GM03348 (cell line): ENCODE measurements around the gene POU2F1.
"Not testable (repeated sequence)": the region's sequence is repeated elsewhere in the genome, so short reads cannot be mapped to it uniquely, and the experiment has no call there.

ENCODE experiments used
- DNase-seq: peaks from one replicate; pipeline ENCODE4 v3.0.0; 2012; ENCODE audit warnings: low spot score

Gene POU2F1

DNA sequence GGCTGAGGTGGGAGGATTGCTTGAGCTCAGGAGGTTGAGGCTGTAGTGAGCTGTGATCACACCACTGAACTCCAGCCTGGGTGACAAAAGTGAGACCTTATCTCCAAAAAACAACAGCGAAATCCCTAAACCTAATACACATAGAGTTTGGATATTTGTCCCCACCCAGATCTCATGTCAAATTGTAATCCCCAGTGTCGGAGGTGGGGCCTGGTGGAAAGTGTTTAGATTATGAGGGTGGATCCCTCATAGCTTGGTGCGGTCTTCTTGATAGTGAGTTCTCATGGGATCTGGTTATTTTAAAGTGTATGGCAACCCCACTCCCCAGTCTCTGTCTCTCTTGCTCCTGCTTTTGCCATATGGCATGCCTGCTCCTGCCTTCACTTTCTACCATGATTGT is 94.0 kb downstream of the POU2F1 start:
- no peak for DNase-seq

DNA sequence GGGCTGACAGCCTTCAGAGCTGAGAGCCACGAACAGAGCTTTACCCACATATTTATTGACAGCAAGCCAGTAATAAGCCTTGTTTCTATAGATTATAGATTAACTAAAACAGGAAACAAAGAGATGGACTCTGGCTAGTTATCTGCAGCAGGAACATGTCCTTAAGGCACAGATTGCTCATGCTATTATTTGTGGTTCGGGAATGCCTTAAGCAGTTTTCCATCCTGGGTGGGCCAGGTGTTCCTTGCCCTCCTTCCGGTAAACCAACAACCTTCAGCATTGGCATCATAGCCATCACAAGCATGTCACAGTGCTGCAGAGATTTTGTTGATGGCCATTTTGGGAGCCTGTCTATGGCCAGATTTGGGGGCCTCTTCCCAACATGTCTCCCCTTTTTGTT is 96.8 kb downstream of the POU2F1 start:
- no peak for DNase-seq

DNA sequence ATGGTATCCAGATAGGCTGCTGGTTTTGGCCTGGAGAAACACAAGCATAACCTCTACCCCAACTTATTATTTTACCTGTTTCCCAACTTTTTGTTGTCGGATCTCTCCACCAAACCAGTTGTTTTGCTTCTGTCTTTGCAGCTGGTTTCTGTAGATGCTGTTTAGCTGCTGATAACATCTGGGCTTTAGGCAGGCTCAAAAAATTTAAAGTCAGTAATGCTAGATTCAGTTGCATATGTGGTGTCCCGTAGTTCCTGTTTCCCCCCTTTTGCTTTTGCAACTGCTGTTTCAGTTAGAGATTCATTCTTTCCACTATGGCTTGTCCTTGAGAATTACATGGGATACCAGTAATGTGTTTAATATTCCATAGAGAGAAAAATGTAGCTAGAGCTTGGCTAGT is 98.5 kb downstream of the POU2F1 start:
- DNase-seq, result not testable (repeated sequence)

DNA sequence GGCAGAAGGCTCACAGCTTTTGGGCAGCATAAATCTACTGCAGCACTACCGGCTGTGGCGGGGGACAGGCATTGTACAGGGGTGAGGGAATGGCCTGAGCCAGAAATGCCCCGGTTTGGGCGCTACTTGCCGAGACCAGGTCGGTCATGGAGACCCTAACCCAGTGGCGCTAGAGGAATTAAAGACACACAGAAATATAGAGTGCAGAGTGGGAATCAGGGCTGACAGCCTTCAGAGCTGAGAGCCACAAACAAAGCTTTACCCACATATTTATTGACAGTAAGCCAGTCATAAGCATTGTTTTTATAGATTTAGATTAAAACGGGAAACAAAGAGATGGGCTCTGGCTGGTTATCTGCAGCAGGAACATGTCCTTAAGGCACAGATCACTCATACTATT is 101.8 kb downstream of the POU2F1 start:
- no peak for DNase-seq

DNA sequence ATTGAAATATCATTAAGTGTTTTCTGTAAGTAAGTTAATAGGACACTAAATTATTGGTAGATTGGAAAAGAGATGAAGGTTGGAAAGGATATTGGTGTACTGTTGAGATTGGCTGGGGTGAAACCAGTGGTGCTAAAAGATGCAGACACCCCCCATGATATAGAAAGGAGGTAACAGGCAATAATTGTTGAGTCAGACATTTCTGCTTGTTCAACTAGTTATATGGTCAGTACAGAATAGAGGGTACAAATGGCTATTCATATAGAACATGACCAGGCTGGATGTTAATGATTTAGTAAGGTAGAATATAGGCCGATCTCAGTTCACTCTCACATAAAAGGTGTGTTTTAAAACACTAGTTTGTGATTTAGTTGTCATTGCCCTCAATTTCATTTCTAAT is 104.5 kb downstream of the POU2F1 start:
- DNase-seq, result no peak

DNA sequence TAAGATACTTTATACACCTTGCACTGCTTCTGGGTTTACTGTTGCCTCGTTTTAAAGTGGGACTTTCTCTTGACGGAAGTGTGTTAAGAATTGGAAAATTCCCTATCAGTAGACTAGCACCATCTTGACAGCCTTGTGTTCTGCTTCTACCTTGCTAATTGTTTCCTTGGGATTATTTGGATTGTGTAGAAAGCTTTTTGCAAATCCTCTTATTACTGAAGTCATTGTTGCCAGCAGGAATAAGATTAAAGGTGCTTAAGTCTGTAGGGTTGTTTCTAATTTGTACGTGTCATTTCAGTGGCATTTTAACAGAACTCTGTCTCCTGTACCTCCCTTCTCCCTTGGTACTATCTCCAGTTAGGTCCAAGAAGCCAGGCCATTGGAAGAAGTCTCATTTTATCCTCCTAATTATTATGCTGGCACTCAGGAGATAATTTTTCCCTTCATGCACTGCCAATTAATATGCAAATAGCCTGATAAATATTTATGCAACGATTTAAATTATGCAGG is 107.7 kb downstream of the POU2F1 start:
- DNase-seq, result no peak

DNA sequence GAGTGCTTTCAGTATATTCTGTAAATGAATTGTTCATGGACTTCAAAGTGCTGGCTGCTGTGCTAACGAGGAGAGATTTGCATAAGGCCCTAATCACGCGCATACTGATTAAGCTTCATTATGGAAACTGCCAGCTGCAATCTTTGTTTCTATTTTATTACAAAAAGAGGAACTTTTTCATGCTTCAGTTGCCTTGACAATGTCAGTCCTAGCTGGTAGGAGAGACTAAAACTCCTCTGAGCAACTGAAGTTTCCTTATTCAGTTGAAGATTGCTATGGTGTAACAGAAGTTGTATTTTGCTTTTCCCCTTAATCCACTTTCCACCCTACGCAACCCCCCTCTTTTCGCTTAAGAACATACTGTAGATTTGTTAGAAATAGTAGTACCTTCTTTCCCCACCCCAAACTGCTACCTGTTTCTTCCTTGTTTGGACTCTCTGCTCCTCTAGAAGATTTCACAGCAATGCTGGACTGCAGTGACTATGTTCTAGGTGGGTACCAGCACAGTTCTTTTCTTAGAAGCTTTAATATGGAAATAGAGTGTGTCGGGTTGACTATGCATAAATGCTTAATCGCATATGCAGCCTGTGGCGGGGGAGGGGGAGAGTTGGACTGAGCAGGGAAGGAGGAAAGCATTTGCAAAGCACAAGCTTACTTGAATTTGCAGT is 108.3 kb downstream of the POU2F1 start:
- no peak for DNase-seq

DNA sequence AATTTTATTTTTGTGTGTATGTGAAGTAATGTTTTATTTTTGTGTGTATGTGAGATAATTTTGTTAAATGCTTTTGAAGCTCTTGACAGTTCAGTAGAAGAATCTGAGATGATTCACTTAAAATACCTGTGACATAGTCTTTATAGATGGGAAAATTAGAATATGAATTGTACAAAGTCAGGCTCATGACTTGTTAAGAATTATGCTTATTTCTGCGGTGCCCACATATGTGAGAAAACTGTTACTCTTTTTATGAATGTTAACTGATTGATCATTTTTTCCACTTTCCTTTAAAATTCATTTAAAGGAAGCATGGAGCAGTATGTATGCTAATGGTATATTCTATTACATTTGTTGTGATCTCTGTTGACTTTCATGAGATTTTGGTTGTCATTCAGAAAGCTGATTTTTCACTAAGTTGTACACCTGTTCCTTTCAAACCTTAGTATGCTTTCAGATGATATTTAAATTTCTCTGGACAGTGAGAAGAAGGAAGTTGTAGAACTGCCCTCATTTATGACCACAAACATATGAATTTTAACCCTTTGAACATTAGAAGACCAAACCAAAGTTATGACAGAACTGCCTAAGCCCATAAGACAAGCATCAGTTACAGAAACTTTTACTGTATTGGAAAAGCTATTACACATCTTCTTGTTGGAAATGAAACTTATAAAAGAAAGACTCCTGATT is 110.1 kb downstream of the POU2F1 start:
- DNase-seq, result no peak

DNA sequence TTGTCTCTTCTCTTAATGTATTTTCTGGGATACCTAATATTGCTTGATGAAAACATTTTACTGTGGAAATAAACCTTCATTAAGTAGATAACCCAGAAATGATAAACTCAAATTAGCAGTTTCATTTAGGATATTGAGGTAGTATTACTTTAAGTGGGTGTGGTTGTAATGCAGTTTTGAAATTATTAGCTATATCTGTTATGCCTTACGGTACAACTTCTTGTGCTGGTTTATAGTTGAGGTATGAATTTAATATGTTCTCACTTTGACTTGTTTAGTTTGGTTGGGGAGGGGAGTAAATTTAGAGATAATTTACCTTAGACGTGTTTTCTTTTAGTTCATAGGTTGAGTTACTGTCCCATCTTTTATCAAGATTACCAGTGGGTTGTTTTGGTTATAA is 111.0 kb downstream of the POU2F1 start:
- DNase-seq, result no peak

DNA sequence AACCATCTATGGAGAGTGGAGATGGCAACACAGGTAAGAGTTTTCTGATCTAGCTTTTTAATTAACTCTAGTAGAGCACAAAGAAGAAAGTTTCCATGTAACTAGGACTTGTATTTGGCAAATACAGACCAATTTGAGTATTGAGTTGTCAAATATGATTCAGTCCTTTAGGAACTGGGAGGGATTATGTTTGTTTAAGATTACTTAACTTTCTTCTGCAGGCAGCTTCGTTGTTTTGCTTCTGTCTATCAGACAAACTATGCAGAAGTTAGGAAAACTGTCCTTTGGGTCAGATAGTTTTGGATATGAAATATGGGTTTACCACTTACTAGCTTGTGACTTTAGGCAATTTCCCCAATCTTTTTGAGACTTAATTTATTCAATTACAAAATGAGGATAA is 111.8 kb downstream of the POU2F1 start:
- DNase-seq, result no peak

DNA sequence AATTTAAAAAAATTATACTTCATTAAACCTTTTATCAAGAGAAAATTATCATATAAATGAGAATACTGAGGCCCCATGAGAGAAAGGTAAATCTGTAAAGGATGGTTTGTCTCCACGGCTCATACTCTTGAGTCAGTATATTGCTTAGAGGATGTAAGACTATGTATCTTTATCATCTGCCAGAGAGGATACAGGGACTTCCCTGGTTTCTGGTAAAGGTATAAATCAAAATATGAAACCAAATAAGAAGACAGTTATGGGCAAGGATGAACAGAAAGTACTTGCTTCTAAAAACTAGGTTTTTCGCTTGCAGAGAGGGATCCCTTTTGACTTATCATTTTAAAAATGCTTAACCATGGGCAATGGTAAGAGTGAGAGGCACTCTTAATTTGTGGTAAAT is 112.4 kb downstream of the POU2F1 start:
- DNase-seq, result no peak

DNA sequence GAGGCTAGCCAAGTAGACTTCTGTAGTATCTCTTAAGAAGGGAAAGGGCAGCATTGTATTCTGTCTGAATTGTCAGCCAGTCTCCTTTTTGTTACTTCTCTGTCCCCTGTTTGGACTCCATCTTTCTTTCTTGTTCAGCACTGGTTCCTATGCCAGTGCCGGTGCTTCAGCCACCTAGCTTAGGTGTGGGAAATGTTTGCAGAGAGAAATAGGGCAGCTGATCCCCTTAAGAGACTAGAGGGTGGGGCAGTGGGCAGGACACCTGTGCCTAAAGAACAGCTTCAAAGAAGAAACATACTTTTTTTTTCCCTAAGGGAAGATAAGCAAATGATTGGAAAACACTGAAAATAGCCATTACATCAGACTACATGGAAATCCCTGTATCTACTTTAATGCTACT is 113.0 kb downstream of the POU2F1 start:
- DNase-seq, result no peak

DNA sequence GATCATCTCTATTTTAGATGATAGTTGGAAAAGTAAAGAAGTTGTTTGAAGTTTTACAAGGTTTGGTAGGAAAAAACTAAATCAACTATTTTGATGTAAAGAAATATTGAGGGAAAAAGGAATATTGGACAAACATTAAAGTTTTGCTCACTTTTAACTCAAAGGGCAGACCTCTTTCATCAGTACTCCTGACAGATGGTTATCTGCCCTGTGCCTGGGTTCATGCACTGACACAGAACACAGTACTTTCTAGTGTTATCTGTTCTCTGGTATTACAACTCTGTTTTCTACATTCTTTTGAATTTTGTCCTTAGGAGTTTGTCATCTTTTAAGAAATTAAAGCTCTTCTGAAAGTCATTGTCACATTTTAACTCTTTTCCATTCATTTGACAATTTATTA is 118.7 kb downstream of the POU2F1 start:
- no peak for DNase-seq

DNA sequence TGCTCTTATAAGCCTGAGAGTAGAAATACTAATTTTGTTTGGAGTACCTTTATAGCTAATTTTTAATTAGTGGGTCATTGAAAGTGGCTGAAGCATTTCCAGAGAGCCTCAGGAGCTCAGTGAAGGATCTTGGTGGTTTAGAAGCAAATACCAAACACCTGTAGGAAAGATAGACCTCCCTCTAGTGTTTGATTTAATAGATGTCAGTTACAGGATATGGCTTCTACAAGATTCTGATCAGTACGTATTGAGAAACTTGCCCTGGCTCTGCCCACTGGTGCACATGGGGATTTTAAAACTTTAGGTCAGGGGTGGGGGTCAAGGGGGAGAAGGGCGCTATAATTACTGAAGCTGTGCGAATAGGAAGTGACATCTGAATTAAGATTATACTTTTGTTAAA is 122.2 kb downstream of the POU2F1 start:
- DNase-seq, result no peak

DNA sequence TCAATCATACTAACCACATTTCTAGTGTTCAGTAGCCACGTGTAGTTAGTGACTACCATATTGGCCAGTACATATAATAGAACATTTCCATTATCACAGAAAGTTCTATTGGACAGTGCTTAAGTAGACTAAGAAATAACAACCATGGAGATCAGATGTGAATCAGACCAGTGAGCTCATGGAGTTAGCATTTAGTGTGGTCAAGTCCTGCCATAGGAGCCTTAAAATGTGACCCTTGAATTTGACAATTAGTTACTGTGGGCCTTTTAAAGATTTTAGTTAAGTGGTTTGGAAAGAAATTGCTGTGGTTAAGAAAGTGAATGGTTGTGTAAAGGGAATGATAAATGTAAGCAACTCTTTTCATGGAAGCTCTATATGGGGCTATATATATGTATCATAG is 123.4 kb downstream of the POU2F1 start:
- DNase-seq, result no peak

DNA sequence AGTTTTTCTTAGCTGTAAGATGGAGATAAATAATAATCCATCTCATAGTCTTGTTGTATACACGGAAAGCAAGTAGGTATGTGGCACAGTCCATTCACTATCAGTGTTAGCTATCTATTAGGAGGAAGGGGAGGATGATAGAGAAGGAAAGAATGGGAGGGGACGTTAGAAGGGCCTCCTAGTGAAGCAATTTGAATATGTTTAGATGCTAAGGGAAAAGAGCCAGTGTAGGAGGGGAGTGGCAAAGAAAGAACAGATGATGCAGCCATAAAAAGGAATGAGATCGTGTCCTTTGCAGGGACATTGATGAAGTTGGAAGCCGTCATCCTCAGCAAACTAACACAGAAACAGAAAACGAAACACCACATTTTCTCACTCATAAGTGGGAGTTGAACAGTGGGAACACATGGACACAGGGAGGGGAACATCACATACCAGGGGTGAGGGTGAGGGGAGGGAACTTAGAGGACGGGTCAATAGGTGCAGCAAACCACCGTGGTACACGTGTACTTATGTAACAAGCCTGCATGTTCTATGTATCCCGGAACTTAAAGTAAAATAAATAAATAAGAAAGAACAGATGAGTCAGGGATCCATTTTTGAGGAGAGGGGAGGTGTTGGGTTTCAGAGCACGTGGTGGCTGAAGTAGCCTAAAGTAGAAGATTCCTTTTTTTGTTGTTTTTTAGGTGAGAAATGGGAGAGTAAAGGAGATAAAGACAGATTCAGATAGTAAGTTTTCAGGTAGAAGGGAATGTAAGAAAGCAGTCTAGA is 124.1 kb downstream of the POU2F1 start:
- no peak for DNase-seq

DNA sequence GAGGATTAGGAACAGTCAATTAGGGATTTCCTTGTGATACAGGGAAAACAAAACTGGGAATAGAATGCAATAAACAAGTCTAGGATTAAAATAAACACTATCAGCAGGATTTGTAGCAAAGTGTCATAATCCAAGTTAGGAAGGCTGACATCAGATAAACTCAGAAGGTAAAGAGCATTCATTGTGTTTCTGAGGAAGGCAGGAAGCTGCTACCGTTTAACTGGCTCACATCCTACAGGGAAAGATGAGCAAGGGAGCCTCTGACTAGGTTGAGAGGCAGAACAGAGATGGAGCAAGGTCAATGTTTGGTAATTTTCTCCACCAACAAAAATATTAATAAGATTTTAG is 124.7 kb downstream of the POU2F1 start:
- DNase-seq, result no peak

DNA sequence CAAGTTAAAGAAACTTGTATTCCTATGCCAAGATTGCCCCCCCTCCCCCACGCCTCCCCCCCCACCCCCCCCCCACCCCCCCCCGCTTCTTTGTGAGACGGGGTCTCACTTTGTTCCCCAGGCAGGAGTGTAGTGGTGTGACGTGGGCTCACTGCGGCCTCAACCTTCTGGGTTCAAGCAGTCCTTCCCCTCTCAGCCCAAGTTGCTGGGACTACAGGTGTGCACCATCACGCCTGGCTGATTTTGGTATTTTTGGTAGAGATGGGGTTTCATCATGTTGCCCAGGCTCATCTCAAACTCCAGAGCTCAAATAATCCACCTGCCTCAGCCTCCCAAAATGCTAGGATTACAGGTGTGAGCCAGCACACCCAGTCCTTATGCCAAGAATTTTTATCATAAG is 136.6 kb downstream of the POU2F1 start:
- no peak for DNase-seq

DNA sequence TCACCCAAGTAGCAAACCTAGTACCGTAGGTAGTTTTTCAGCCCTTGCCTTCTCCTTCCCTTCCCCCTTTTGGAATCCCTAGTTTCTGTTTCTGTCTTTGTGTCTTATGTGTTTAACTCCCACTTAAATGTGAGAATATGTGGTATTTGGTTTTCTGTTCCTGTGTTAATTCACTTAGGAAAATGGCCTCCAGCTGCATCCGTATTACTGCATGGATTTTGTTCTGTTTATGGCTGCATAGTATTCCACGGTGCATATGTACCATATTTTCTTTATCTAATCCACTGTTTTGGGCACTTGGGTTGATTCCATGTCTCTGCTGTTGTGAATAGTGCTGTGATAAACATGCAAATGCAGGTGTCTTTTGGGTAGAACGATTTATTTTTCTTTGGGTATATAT is 138.6 kb downstream of the POU2F1 start:
- no peak for DNase-seq

DNA sequence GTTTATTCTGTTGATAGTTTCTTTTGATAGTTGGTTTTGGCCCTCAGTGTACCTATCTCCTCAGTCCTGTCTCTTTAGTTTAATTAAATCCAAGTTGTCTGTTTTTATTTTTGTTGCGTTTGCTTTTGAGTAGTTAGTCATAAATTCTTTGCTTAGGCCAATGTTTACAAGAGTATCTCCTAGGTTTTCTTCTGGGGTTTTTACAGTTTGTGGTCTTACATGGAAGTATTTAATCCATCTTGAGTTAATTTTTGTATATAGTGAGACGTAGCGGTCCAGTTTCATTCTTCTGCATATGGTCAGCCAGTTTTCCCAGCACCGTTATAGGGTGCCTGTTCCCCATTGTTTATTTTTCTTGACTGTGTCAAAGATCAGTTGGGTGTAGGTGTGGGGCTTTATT is 139.4 kb downstream of the POU2F1 start:
- no peak for DNase-seq

DNA sequence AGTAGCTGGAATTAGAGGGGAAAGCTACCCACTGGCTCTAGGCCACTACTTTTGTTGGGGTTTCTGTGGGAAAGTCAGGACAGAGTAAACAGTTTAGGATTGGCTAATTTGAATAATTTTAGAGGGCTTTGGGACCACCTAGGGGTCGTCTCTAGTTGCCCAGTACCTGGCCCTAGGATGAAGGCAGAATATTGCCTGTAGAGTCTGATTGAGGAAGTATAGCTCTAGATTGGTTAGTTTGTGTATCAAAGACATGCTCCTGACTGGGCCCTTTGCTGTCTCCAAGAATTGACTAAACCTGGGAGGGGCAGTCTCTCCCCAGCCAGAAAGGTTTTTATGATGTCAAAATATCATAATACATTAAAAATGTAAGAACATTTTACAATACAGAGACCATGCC is 142.0 kb downstream of the POU2F1 start:
- DNase-seq, result no peak

DNA sequence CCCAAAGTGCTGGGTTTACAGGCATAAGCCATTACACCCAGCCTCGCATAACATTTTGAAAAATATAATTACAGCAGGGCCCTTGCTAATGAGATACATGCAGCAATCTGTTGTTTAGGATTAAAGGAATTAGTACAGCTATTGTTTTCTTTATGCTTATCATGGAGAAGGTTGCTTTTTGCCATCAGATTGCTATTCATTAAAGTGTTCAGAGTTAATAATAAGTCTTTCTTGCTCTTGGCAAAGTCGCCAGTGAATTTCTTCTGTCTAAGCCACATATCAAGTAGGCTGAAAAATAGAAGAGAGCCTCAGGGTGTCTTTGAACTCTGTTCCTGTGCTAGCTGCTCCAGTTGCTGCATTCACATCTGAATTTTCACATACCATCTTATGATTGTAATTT is 144.1 kb downstream of the POU2F1 start:
- no peak for DNase-seq

DNA sequence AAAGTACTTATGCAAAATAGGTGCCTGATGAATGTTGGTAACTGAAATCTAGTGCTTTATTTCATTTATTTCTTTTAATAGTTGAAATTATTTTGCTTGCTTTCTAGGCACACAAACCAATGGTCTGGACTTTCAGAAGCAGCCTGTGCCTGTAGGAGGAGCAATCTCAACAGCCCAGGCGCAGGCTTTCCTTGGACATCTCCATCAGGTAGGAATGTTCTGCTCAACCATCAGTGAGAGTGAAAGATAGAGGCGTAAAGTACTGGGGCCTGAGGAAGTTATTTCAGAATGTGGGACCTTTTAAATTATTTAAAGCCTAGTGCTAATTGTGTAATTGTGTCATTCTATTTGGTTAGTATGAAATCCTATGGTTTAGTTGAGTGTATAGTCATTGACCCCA is 144.7 kb downstream of the POU2F1 start:
- DNase-seq, result no peak
